Smooth muscle cell (in vitro differentiated cells): ENCODE data around the gene EDN3. TPM values are rescaled to one million over a fixed set of nuclear protein-coding genes. Genes with fewer than 3 reads are reported as not detected.

Experiments used
- DNase-seq: peaks from one replicate; lab custom pipeline; 2025; ENCODE audit not compliant: unreplicated experiment; lab: John Stamatoyannopoulos, UW
- H2AFZ ChIP-seq: fragments of 200-600 bp; sonication (generic); 2 replicates; pipeline ENCODE4 v1.6.0; 2016; ENCODE audit warnings: antibody characterized with exemption, low read depth, mild to moderate bottlenecking
- H3F3A ChIP-seq: fragments of 200-600 bp; sonication (generic); 2 replicates; pipeline ENCODE4 v1.6.0; 2017; ENCODE audit warnings: antibody characterized with exemption, low read depth
- H3K27ac ChIP-seq: fragments of 200-600 bp; sonication (generic); 2 replicates; pipeline ENCODE4 v1.5.1; 2016; ENCODE audit warnings: low read depth, mild to moderate bottlenecking
- H3K27me3 ChIP-seq: fragments of 200-600 bp; sonication (generic); 2 replicates; pipeline ENCODE4 v1.6.1; 2016; ENCODE audit warnings: low read depth, mild to moderate bottlenecking
- H3K36me3 ChIP-seq: fragments of 200-600 bp; sonication (generic); 2 replicates; pipeline ENCODE4 v1.5.1; 2016; ENCODE audit warnings: low read depth
- H3K4me1 ChIP-seq: fragments of 200-600 bp; sonication (generic); 2 replicates; pipeline ENCODE4 v1.5.1; 2016; ENCODE audit warnings: low read depth
- H3K4me2 ChIP-seq: fragments of 200-600 bp; sonication (generic); 2 replicates; pipeline ENCODE4 v1.6.0; 2016; ENCODE audit warnings: mild to moderate bottlenecking
- H3K4me3 ChIP-seq: fragments of 200-600 bp; sonication (generic); 2 replicates; pipeline ENCODE4 v1.5.1; 2016; ENCODE audit warnings: mild to moderate bottlenecking
- H3K79me2 ChIP-seq: fragments of 200-600 bp; sonication (generic); 2 replicates; pipeline ENCODE4 v1.6.0; 2016; ENCODE audit warnings: low read depth, mild to moderate bottlenecking
- H3K9ac ChIP-seq: fragments of 200-600 bp; sonication (generic); 2 replicates; pipeline ENCODE4 v1.6.0; 2016; ENCODE audit warnings: low read depth
- H3K9me3 ChIP-seq: fragments of 200-600 bp; sonication (generic); replicated peaks from 2 replicates; pipeline ENCODE4 v1.5.1; 2016; ENCODE audit warnings: low read depth
- H4K20me1 ChIP-seq: fragments of 200-600 bp; sonication (generic); 2 replicates; pipeline ENCODE4 v1.6.0; 2016; ENCODE audit warnings: low read depth
- WGBS: methylation state at CpG from one replicate; pipeline ENCODE4 v1.1.7; 2016; ENCODE audit warnings: low lambda C conversion rate; 5-methylcytosine and 5-hydroxymethylcytosine counted together
- polyA plus RNA-seq: library from polyadenylated mRNA; unstranded; fragments of >200 nt; fragmentation: Nextera tagmentation; extraction: Ambion mirVana; gene quantifications from 2 replicates; pipeline ENCODE4 v1.2.1, GENCODE V29; 2016
- total RNA-seq: library from RNA; depleted of rRNA; stranded (reverse); fragments of >200 nt; gene quantifications from 2 replicates; pipeline ENCODE4 v1.2.3, GENCODE V29; 2014
- TF ChIP-seq, protein P1 (sequence below): fragments of 200-600 bp; sonication (generic); IDR thresholded peaks from 2 replicates; pipeline ENCODE4 v1.5.1; 2017; ENCODE audit warnings: borderline replicate concordance, mild to moderate bottlenecking, antibody characterized with exemption; ENCODE audit not compliant: insufficient read depth, poor library complexity, severe bottlenecking

Gene EDN3
- total and polyA plus RNA-seq, 2 experiments from 2014 or later, result not detected

DNA sequence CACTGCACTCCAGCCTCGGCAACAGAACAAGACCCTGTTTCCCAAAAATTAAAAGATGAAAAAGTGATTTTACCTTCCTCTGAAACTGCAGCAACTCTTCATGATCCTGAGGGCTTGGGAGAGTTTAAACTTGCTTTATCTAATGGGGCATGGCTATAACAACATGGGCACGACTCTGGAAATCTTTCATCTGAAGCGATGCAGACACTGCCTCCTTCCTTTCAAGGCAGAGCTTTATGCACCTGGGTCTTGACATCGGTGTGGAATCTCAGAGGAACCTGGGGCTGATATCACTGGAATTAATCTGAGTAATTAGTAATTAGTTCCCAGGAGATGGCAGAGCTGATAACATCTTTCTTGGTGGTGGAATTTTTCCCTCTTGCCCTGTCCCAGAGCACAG is 52.1 kb downstream of the EDN3 start:
- Histone ChIP-seq H3F3A (no peaks in the 10 kb centered on the region), H3K36me3 (no peaks in the 10 kb centered on the region), H3K9me3 (no peaks in the 10 kb centered on the region), H3K79me2 (no peaks in the 10 kb centered on the region), H3K4me3 (no peak overlapping the region), H2AFZ (no peak overlapping the region), H3K27ac (no peak overlapping the region), H4K20me1 (no peaks in the 10 kb centered on the region), H3K4me2 (no peak overlapping the region), H3K4me1 (no peaks in the 10 kb centered on the region), H3K27me3 (peaks cover 49% of the 10 kb centered on the region), H3K9ac (no peak overlapping the region)
- 87% methylated on average over 4 of the region's 4 CpGs for WGBS
- TF ChIP-seq, protein P1, sequence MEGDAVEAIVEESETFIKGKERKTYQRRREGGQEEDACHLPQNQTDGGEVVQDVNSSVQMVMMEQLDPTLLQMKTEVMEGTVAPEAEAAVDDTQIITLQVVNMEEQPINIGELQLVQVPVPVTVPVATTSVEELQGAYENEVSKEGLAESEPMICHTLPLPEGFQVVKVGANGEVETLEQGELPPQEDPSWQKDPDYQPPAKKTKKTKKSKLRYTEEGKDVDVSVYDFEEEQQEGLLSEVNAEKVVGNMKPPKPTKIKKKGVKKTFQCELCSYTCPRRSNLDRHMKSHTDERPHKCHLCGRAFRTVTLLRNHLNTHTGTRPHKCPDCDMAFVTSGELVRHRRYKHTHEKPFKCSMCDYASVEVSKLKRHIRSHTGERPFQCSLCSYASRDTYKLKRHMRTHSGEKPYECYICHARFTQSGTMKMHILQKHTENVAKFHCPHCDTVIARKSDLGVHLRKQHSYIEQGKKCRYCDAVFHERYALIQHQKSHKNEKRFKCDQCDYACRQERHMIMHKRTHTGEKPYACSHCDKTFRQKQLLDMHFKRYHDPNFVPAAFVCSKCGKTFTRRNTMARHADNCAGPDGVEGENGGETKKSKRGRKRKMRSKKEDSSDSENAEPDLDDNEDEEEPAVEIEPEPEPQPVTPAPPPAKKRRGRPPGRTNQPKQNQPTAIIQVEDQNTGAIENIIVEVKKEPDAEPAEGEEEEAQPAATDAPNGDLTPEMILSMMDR, result no peak
- DNase-seq, result no peak

DNA sequence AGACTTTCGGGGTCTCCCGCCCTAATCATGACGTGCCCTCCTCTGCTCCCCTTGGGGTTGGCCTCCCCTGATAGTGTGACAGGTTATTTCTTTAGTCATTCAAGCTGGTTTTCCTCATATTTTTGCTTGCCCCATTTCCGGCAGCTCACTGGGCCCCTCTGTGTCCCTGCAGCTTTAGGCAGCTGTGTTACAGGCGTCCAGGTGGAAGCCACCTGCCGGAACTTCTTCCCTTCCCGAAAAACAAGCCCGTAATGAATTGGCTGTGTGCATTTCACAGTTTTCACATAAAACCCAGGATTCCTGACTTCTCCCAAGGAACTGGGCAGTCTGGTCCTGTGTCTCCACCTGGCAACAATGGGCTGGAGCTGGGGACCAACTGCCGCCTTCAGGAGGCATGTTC is 52.6 kb downstream of the EDN3 start:
- H3K27ac ChIP-seq, result no peak overlapping the region
- H3K9me3 ChIP-seq, result no peaks in the 10 kb centered on the region
- no peaks in the 10 kb centered on the region for H3F3A ChIP-seq
- no peaks in the 10 kb centered on the region for H3K4me1 ChIP-seq
- whole genome bisulfite sequencing, result 93% methylated on average over 9 of the region's 9 CpGs
- no peak overlapping the region for H2AFZ ChIP-seq
- no peaks in the 10 kb centered on the region for H4K20me1 ChIP-seq
- no peaks in the 10 kb centered on the region for H3K79me2 ChIP-seq
- H3K36me3 ChIP-seq, result no peaks in the 10 kb centered on the region
- TF ChIP-seq, protein P1, result no peak
- no peak overlapping the region for H3K4me3 ChIP-seq
- H3K9ac ChIP-seq, result no peak overlapping the region
- peaks cover 46% of the 10 kb centered on the region for H3K27me3 ChIP-seq
- H3K4me2 ChIP-seq, result no peak overlapping the region
- no peak for DNase-seq

DNA sequence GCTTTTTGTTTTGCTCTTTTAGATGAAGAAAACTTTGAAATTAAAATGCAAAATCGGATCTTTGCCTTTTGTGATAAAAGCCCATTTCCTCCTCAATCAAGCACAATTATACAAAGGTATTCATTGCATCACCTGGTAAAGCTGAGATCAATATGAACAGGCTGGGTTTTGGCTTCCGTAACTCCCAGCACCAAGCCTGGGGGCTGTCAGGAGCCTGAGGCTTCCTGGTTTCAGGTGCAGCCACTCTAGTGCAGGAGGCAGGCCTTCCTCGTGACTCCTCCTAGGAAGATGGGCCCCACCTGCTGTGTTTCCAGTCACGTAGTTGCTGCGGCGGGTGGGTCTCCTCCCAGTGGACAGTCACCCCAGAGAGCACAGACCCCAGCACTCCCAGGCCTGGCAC is 54.0 kb downstream of the EDN3 start:
- Histone ChIP-seq H3K27me3 (peaks cover 37% of the 10 kb centered on the region), H2AFZ (no peak overlapping the region), H3K36me3 (no peaks in the 10 kb centered on the region), H3K27ac (no peak overlapping the region), H3F3A (no peaks in the 10 kb centered on the region), H3K9ac (no peak overlapping the region), H4K20me1 (no peaks in the 10 kb centered on the region), H3K4me3 (no peak overlapping the region), H3K4me2 (no peak overlapping the region), H3K79me2 (no peaks in the 10 kb centered on the region), H3K9me3 (no peaks in the 10 kb centered on the region), H3K4me1 (no peaks in the 10 kb centered on the region)
- TF ChIP-seq, protein P1, result no peak
- WGBS, result 84% methylated on average over 6 of the region's 6 CpGs
- no peak for DNase-seq

DNA sequence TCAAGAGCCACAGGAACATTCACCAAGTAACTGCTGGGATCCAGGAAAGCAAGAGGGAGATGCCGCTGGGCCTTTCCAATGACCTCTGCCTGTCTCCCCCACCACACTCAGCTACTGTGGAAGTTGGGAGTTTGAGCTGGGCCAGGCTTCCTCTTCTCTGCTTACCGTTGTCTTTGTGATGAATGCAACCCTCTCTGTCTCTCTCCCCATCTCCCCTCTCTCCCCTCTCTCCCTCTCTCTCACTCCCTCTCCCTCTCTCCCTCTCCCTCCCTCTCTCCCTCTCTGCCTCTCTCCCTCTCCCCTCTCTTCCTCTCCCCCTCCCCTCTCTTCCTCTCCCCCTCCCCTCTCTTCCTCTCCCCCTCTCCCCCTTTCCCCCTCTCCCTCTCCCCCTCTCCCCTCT is 54.8 kb downstream of the EDN3 start:
- Histone ChIP-seq H3K4me3 (no peak overlapping the region), H3K79me2 (no peaks in the 10 kb centered on the region), H3F3A (no peaks in the 10 kb centered on the region), H2AFZ (no peak overlapping the region), H3K4me1 (peaks cover 5% of the 10 kb centered on the region), H3K9me3 (no peaks in the 10 kb centered on the region), H3K27me3 (peaks cover 41% of the 10 kb centered on the region), H3K36me3 (no peaks in the 10 kb centered on the region), H4K20me1 (no peaks in the 10 kb centered on the region), H3K27ac (no peak overlapping the region), H3K4me2 (no peak overlapping the region), H3K9ac (no peak overlapping the region)
- DNase-seq, result no peak
- TF ChIP-seq, protein P1, result no peak
- WGBS, result 100% methylated on average over 2 of the region's 2 CpGs
